Activated CD4-positive, alpha-beta T cell treated with anti-CD3 and anti-CD28 coated beads, Interleukin-2, Interleukin-6, amounts not matched to agents 100 ng/mL and 50 ng/mL, durations not matched to agents 16 hours and 8 hours (primary cell): Measurements from ENCODE around the gene PELI1.
"Not testable (repeated sequence)": the region's sequence is repeated elsewhere in the genome, so short reads cannot be mapped to it uniquely, and the experiment has no call there.

Source experiments
- DNase-seq: peaks from one replicate; pipeline ENCODE4 v3.0.0-alpha.2; 2020

PELI1 gene

GRCh38 chr2:64120008-64120407, 24.2 kb downstream of the PELI1 start:
- no peak for DNase-seq

GRCh38 chr2:64119369-64119768, 24.9 kb downstream of the PELI1 start:
- DNase-seq: no peak

- peak; percentile 36 for DNase-seq
Measured at GRCh38 chr2:64115808-64116598, 28.2 kb downstream of the PELI1 start.

- no peak for DNase-seq
Measured at GRCh38 chr2:64114912-64115277, 29.3 kb downstream of the PELI1 start.

- peak; percentile 83 for DNase-seq
Measured at GRCh38 chr2:64114063-64114911, 29.9 kb downstream of the PELI1 start.

- no peak for DNase-seq
Measured at GRCh38 chr2:64112016-64112415, 32.2 kb downstream of the PELI1 start.

- no peak for DNase-seq
Measured at GRCh38 chr2:64111426-64111825, 32.8 kb downstream of the PELI1 start.

GRCh38 chr2:64108666-64109241, 35.5 kb downstream of the PELI1 start:
- DNase-seq: no peak

- no peak for DNase-seq
Measured at GRCh38 chr2:64106481-64106880, 37.7 kb downstream of the PELI1 start.

- no peak for DNase-seq
Measured at GRCh38 chr2:64105670-64106461, 38.4 kb downstream of the PELI1 start.

GRCh38 chr2:64104933-64105332, 39.3 kb downstream of the PELI1 start:
- no peak for DNase-seq

- DNase-seq: not testable (repeated sequence)
Measured at GRCh38 chr2:64102736-64103135, 41.5 kb downstream of the PELI1 start.

- DNase-seq: peak; percentile 75
Measured at GRCh38 chr2:64101141-64101591, 43.1 kb downstream of the PELI1 start.

- DNase-seq: not testable (repeated sequence)
Measured at GRCh38 chr2:64100584-64100983, 43.6 kb downstream of the PELI1 start.

- no peak for DNase-seq
Measured at GRCh38 chr2:64094663-64095382, 49.4 kb downstream of the PELI1 start.

GRCh38 chr2:64093341-64093740, 50.9 kb downstream of the PELI1 start:
- no peak for DNase-seq

- no peak for DNase-seq
Measured at GRCh38 chr2:64092502-64092901, 51.7 kb downstream of the PELI1 start.

- no peak for DNase-seq
Measured at GRCh38 chr2:64090264-64090663, 54.0 kb downstream of the PELI1 start.

- DNase-seq: no peak
Measured at GRCh38 chr2:64086347-64087082, 57.7 kb downstream of the PELI1 start.

- DNase-seq: no peak
Measured at GRCh38 chr2:64085936-64086335, 58.3 kb downstream of the PELI1 start.

GRCh38 chr2:64081046-64081445, 63.2 kb downstream of the PELI1 start:
- no peak for DNase-seq
